Activated T-cell treated with anti-CD3 and anti-CD28 coated beads for 1 hour (primary cell): ENCODE measurements around the gene DENND1A.
"Not testable (repeated sequence)": the region's sequence is repeated elsewhere in the genome, so short reads cannot be mapped to it uniquely, and the experiment has no call there.

Experiments
- DNase-seq: peaks from one replicate; pipeline ENCODE4 v3.0.0-alpha.2; 2020; ENCODE audit warnings: low read depth

Gene DENND1A

GRCh38 chr9:123455187-123455586 lies 474.7 kb downstream of the DENND1A start:
- DNase-seq = no peak

- no peak for DNase-seq
Measured at GRCh38 chr9:123454361-123454760, 475.6 kb downstream of the DENND1A start.

- DNase-seq = no peak
Measured at GRCh38 chr9:123453831-123454321, 476.1 kb downstream of the DENND1A start.

- no peak for DNase-seq
Measured at GRCh38 chr9:123453076-123453667, 476.8 kb downstream of the DENND1A start.

- no peak for DNase-seq
Measured at GRCh38 chr9:123450996-123451395, 478.9 kb downstream of the DENND1A start.

GRCh38 chr9:123450098-123450770 lies 479.7 kb downstream of the DENND1A start:
- DNase-seq = no peak

- DNase-seq = no peak
Measured at GRCh38 chr9:123447934-123448646, 481.8 kb downstream of the DENND1A start.

- DNase-seq = no peak
Measured at GRCh38 chr9:123445981-123446610, 483.8 kb downstream of the DENND1A start.

- no peak for DNase-seq
Measured at GRCh38 chr9:123445116-123445515, 484.8 kb downstream of the DENND1A start.

GRCh38 chr9:123441769-123442168 lies 488.2 kb downstream of the DENND1A start:
- DNase-seq = no peak

GRCh38 chr9:123440256-123440655 lies 489.7 kb downstream of the DENND1A start:
- no peak for DNase-seq

GRCh38 chr9:123438821-123439220 lies 491.1 kb downstream of the DENND1A start:
- no peak for DNase-seq

GRCh38 chr9:123438321-123438720 lies 491.6 kb downstream of the DENND1A start:
- no peak for DNase-seq

GRCh38 chr9:123437201-123437600 lies 492.7 kb downstream of the DENND1A start:
- DNase-seq = no peak

GRCh38 chr9:123435471-123435870 lies 494.5 kb downstream of the DENND1A start:
- no peak for DNase-seq

- no peak for DNase-seq
Measured at GRCh38 chr9:123434619-123435240, 495.2 kb downstream of the DENND1A start.

GRCh38 chr9:123432331-123433236 lies 497.3 kb downstream of the DENND1A start:
- DNase-seq = no peak

GRCh38 chr9:123431581-123431980 lies 498.3 kb downstream of the DENND1A start:
- no peak for DNase-seq

- not testable (repeated sequence) for DNase-seq
Measured at GRCh38 chr9:123428450-123428849, 501.5 kb downstream of the DENND1A start.

GRCh38 chr9:123426406-123426805 lies 503.5 kb downstream of the DENND1A start:
- no peak for DNase-seq

GRCh38 chr9:123425836-123426365 lies 504.0 kb downstream of the DENND1A start:
- DNase-seq = no peak
